K562 (cell line): ENCODE measurements around the gene ACO2. TPM values are rescaled to one million over a fixed set of nuclear protein-coding genes. Genes with fewer than 3 reads are reported as not detected.

ENCODE experiments used
- GMEB1 ChIP-seq: fragments of 250-450 bp; sonication (Bioruptor Pico); IDR thresholded peaks from 2 replicates; pipeline ENCODE4 v1.4.0; 2020; ENCODE audit warnings: mild to moderate bottlenecking
- MXI1 ChIP-seq: IDR thresholded peaks from 2 replicates; pipeline ENCODE4 v1.6.1; 2011; ENCODE audit warnings: low read depth, mild to moderate bottlenecking, improper control_type of control experiment, low read length
- RBM22 ChIP-seq: fragments of 200-400 bp; formaldehyde crosslinking; IDR thresholded peaks from 2 replicates; pipeline ENCODE4 v1.6.1; 2018; ENCODE audit warnings: low read length, low read depth; ENCODE audit not compliant: poor library complexity, severe bottlenecking
- ZNF436 ChIP-seq: fragments of 250-450, 450-650 bp; sonication (Bioruptor Pico); formaldehyde crosslinking; IDR thresholded peaks from 2 replicates; pipeline ENCODE4 v1.7.0; 2020; ENCODE audit warnings: mild to moderate bottlenecking
- polyA plus RNA-seq, 8 experiments: library from polyadenylated mRNA; depleted of rRNA in 4 of 8; stranded (reverse) in 5 of 8; unstranded in 3 of 8; fragments of >200 nt; fragmentation: Nextera tagmentation in 2 of 8; fragmentation: Illumina TruSeq in 1 of 8; extraction: Ambion mirVana in 2 of 8; extraction: Trizol in 1 of 8; gene quantifications; 2 replicates each; pipeline versions ENCODE4 v1.2.1 to v1.2.3, GENCODE V29; 2011 to 2014; ENCODE audit warnings: inconsistent platforms in 1 of 8, missing spikeins in 1 of 8
- total RNA-seq, 7 experiments: library from RNA; depleted of rRNA in 6 of 7; stranded (reverse); fragments of >200 nt in 6 of 7; fragmentation: Illumina TruSeq in 2 of 7; extraction: Trizol in 2 of 7; gene quantifications; 2 replicates each; pipeline versions ENCODE4 v1.2.1 to v1.2.3, GENCODE V29; 2011 to 2021; ENCODE audit warnings: low replicate concordance in 1 of 7
- TF ChIP-seq, protein P1 (sequence below), 2 experiments: fragments of 450-650 bp; IDR thresholded peaks; 2 replicates each; pipeline ENCODE4 v1.6.1; 2016; ENCODE audit warnings: mild to moderate bottlenecking in 2 of 2, borderline replicate concordance in 1 of 2, low read depth in 1 of 2, moderate library complexity in 1 of 2

Gene ACO2
- total and polyA plus RNA-seq, 9 of the 15 experiments (the other 6 are each of a cell fraction or from before 2014, with no cell fraction given), result 16.2 to 119 (median 43.2) TPM

- TF ChIP-seq, protein P1, sequence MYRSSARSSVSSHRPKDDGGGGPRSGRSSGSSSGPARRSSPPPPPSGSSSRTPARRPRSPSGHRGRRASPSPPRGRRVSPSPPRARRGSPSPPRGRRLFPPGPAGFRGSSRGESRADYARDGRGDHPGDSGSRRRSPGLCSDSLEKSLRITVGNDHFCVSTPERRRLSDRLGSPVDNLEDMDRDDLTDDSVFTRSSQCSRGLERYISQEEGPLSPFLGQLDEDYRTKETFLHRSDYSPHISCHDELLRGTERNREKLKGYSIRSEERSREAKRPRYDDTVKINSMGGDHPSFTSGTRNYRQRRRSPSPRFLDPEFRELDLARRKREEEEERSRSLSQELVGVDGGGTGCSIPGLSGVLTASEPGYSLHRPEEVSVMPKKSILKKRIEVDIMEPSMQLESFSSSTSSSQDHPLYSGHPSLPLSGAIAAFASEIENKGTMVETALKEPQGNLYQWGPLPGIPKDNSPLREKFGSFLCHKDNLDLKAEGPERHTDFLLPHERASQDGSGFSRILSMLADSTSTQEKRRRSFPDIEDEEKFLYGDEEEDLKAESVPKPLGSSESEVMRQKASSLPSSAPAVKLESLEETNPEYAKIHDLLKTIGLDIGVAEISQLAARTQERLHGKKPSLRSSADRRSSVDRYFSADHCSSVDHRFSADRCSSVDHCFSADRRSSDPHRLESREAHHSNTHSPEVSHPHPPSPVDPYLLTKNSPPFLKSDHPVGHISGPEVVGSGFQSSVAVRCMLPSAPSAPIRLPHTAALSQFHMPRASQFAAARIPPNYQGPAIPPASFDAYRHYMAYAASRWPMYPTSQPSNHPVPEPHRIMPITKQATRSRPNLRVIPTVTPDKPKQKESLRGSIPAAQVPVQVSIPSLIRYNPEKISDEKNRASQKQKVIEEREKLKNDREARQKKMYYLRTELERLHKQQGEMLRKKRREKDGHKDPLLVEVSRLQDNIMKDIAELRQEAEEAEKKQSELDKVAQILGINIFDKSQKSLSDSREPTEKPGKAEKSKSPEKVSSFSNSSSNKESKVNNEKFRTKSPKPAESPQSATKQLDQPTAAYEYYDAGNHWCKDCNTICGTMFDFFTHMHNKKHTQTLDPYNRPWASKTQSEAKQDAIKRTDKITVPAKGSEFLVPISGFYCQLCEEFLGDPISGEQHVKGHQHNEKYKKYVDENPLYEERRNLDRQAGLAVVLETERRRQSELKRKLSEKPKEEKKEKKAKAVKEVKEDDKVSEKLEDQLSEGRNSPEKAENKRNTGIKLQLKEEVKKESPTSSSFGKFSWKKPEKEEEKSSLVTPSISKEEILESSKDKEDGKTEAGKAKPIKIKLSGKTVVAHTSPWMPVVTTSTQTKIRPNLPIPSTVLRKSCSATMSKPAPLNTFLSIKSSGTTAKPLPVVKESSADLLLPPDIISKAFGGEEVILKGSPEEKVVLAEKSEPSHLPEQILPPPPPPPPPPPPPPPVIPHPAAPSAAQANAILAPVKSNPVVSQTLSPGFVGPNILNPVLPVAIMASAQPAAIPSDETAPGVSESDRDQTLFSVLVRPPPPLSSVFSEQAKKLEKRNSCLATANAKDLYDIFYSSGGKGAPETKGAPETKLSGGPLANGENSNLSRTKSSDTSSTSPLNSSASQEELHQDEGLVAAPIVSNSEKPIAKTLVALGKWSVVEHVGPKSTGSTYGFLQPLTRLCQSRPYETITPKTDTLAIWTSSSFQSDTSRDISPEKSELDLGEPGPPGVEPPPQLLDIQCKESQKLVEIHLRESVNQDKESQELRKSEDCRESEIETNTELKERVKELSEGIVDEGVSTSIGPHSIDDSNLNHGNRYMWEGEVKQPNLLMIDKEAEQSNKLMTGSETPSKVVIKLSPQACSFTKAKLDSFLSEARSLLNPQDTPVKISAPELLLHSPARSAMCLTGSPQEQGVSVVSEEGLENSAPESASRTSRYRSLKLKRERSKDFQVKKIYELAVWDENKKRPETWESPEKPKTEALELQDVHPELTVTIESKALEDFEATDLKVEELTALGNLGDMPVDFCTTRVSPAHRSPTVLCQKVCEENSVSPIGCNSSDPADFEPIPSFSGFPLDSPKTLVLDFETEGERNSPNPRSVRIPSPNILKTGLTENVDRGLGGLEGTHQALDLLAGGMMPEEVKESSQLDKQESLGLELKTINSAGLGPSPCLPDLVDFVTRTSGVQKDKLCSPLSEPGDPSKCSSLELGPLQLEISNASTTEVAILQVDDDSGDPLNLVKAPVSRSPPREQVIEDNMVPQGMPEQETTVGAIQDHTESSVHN (IDR thresholded peaks at IDR 0.05; ENCODE audit: borderline replicate concordance in 1 of 2, low read depth in 1 of 2), result no peak
- TF ChIP-seq MXI1, result no peak
- no peak for TF ChIP-seq RBM22
- TF ChIP-seq ZNF436 (CRISPR knock-in tag), result no peak
- no peak for TF ChIP-seq GMEB1 (CRISPR knock-in tag)
Measured at GRCh38 chr22:41538583-41538982, 69.7 kb downstream of the ACO2 start (continued).
